ENCODE data around the gene HSD17B1.

HSD17B1 gene

GRCh38 chr17:42565523-42566214 lies 12.9 kb downstream of the HSD17B1 start:
- no peak for DNase-seq (ENCODE audit: extremely low read depth in 1 of 2, low read depth in 1 of 2)

GRCh38 chr17:42566215-42566882 lies 13.6 kb downstream of the HSD17B1 start:
- no peak for DNase-seq (ENCODE audit: extremely low read depth in 1 of 2, low read depth in 1 of 2)

- peak; percentile 88 to 91 for DNase-seq (ENCODE audit: extremely low read depth in 1 of 2, low read depth in 1 of 2)
These were observed 14.3 kb downstream of the HSD17B1 start, which contains the start of gene MLX for GRCh38 chr17:42566883-42567573. TSS of gene MLX (plus strand) at chr17:42567100. CDS start at chr17:42567125, 25 bp downstream.

- no peak for DNase-seq (ENCODE audit: extremely low read depth in 1 of 2, low read depth in 1 of 2)
These were observed 15.8 kb downstream of the HSD17B1 start for GRCh38 chr17:42568341-42569111.

GRCh38 chr17:42571435-42572225 lies 18.9 kb downstream of the HSD17B1 start:
- no peak for DNase-seq (ENCODE audit: extremely low read depth in 1 of 2, low read depth in 1 of 2)

DNA sequence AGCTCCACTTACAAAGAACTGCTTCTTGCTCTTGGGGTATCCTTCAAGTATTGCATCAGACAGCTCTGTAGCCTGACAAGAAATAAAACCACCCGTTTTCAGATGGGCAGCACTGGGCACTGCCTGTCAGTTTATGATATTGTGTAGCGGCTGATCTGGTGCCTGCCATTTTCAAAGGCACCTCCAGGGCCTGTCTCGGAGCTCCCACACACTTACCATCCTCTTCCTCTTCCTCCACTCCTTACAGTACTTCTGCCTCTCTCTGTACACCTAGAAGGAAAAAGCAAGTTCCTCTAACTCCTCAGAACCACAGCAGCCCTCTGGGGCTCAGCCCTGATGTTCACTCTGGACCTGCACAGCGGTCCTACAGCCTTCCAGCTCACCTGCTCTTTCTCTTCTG lies 20.4 kb downstream of the HSD17B1 start:
- DNase-seq (ENCODE audit: extremely low read depth in 1 of 2, low read depth in 1 of 2), result no peak

DNA sequence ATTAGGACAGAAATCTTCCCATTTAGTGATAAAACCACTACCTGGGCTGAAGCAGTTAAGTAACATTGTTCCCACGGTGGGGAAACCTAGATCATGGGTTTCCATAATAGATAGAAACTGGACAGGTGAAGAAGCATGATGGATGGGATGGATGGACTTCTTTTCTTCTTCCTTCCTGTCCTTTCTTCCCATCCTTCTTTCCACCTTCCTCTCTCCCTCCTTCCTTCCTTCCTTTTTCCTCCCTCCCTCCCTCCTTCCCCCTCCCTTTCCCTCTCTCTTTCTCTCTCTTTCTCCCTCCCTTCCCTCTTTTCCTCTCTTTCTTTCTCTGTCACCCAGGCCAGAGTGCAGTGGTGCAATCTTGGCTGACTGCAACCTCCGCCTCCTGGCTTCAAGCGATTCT lies 21.7 kb downstream of the HSD17B1 start:
- DNase-seq (ENCODE audit: extremely low read depth in 1 of 2, low read depth in 1 of 2), result no peak

GRCh38 chr17:42577140-42577531 lies 24.4 kb downstream of the HSD17B1 start:
- no peak for DNase-seq (ENCODE audit: extremely low read depth in 1 of 2, low read depth in 1 of 2)

- DNase-seq (ENCODE audit: extremely low read depth in 1 of 2, low read depth in 1 of 2), result peak; percentile 90 to 93
These were observed 25.0 kb downstream of the HSD17B1 start, which contains the start of gene PSMC3IP for GRCh38 chr17:42577532-42578281. TSS of gene PSMC3IP (minus strand) at chr17:42577729. CDS start at chr17:42577686, 43 bp downstream.

GRCh38 chr17:42578282-42578869 lies 25.7 kb downstream of the HSD17B1 start:
- DNase-seq (ENCODE audit: extremely low read depth in 1 of 2, low read depth in 1 of 2), result peak in 1 of 2 donors; percentile 55

GRCh38 chr17:42579794-42580551 lies 27.2 kb downstream of the HSD17B1 start:
- DNase-seq (ENCODE audit: extremely low read depth in 1 of 2, low read depth in 1 of 2), result no peak

DNA sequence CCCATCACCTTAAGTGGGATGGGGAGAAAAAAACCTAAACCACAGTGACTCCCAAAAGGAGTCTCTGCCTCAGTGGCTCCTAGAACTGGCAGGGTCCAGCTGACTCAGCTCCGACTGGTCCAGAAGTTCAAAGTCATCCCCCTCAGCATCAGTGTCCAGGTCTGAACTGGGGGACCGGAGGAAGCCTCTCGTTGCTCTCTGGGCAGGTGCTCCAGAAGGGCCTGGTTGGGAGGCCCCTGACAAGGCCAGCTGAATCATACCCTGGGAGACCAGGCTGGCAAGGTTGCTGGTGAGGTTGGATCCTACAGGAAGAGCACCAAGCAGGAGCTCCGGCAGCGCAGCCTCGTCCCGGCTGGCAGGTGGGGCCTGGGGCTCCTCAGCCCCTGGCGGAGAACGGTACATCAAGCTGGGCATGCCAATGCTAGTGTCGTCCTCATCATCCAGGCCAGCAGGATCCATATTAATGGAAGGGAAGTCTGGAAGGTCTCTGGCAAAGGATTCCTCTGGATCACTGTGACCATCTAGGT lies 29.1 kb downstream of the HSD17B1 start:
- no peak for DNase-seq (ENCODE audit: extremely low read depth in 1 of 2, low read depth in 1 of 2)

GRCh38 chr17:42584880-42585279 lies 32.2 kb downstream of the HSD17B1 start:
- DNase-seq (ENCODE audit: extremely low read depth in 1 of 2, low read depth in 1 of 2), result no peak

GRCh38 chr17:42585353-42585752 lies 32.6 kb downstream of the HSD17B1 start:
- no peak for DNase-seq (ENCODE audit: extremely low read depth in 1 of 2, low read depth in 1 of 2)

GRCh38 chr17:42586514-42587230 lies 33.9 kb downstream of the HSD17B1 start:
- DNase-seq (ENCODE audit: extremely low read depth in 1 of 2, low read depth in 1 of 2), result no peak

DNA sequence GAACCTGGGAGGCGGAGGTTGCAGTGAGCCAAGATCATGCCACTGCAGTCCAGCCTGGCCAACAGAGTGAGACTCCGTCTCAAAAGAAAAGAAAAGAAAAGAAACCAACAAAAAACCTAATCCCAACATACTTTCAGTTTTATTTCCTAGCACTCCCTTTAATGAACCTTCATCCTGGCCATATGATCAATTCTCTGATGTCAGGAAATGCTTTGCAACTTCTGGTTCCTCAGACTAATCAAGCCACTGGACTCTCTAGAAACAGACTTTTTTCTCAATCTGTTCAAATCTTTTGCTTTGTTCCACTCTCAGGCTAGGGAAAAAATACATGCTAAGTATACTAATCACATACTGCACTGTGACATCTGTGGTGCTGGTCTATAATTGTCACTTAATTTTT lies 38.2 kb downstream of the HSD17B1 start:
- DNase-seq (ENCODE audit: extremely low read depth in 1 of 2, low read depth in 1 of 2), result no peak

DNA sequence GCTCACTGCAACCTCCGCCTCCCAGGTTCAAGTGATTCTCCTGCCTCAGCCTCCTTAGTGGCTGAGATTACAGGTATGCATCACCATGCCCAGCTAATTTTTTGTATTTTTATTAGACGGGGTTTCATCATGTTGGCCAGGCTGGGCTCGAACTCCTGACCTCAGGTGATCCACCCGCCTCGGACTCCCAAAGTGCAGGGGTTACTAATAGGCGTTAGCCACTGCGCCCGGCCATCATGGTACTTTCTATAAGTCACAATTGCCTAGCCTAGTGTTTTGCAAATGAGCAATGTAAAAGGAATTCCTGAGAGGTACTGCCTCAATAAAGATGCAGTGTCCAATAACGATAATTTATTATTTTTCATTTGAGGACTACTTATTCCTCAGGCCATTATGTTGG lies 38.7 kb downstream of the HSD17B1 start:
- DNase-seq (ENCODE audit: extremely low read depth in 1 of 2, low read depth in 1 of 2), result no peak

All from stimulated activated CD8-positive, alpha-beta memory T cell treated with anti-CD3 and anti-CD28 coated beads, Interleukin-7, amount 100 ng/mL, for 48 hours (primary cell).